T-helper 1 cell treated with Interleukin-12 subunit alpha and Interleukin-12 subunit beta and Interleukin-4 antibody, amounts not matched to agents 30 ng/mL and 1 ng/mL, for 36 hours (primary cell): ENCODE data around the gene PRPF39. TPM values are rescaled to one million over a fixed set of nuclear protein-coding genes. Genes with fewer than 3 reads are reported as not detected.
"Not testable (repeated sequence)": the region's sequence is repeated elsewhere in the genome, so short reads cannot be mapped to it uniquely, and the experiment has no call there.

Source experiments
- intact Hi-C: fragments of 100-400 bp; cut with micrococcal nuclease; formaldehyde crosslinking; loops from one replicate; pipeline ENCODE4 v1.15.1; 2024
- total RNA-seq: library from RNA; stranded (reverse); gene quantifications from 2 replicates; pipeline ENCODE4 v1.2.3, GENCODE V29; 2022

Gene PRPF39
- total RNA-seq, 1 donor from 2014 or later: 44.0 TPM

DNA sequence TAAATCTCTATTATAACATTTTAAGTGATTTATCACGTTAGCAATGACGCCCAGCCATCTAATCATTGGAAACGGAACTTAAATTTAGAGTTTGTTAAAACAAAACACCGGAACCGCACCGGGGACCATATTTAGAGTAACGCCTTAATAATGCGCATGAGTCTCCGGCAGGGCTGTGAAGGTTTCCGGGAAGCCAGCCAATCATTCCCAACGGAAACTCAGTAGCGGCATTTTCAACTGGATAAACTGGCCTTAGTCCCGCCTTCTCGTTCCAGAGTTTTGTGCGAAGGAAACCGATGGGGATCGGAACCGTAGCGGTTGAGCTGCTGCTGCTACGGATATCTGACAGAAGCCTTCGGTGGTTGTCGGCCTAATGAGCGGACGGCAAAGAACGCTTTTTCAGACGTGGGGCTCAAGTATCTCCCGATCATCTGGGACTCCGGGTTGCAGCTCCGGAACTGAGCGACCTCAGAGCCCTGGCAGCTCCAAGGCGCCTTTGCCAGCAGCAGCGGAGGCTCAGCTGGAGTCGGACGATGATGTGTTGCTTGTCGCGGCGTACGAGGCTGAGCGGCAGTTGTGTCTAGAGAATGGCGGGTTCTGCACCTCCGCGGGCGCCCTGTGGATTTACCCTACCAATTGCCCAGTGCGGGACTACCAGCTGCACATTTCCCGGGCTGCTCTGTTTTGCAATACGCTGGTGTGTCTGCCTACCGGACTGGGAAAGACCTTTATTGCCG, 51.9 kb downstream of the PRPF39 start, which contains the start of gene FANCM:
FANCM (plus strand) TSS at position 272 of the 737 bp plus-strand sequence; CDS start at position 374, 102 bp downstream.
- intact Hi-C loops: loop anchor here (1.0 to 2.0 kb wide), 2 partner anchors 86 to 223 kb away; no protein-coding TSS in a partner anchor

DNA sequence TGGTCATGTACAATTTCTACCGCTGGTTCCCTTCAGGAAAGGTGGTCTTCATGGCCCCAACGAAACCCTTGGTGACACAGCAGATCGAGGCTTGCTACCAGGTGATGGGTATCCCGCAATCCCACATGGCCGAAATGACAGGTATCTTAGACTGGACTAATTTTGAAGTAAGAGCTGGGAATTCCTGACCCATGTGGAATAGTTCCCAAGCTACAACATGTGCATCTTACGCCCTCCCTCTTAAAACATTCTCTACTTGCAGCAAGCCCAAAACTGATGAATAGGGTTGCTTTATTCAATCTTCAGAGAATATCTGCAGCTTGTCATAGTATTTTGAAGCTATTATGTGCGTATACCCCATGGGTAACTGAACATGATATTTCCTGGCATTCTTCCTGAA, 52.5 kb downstream of the PRPF39 start:
- intact Hi-C loops: no loop called here

DNA sequence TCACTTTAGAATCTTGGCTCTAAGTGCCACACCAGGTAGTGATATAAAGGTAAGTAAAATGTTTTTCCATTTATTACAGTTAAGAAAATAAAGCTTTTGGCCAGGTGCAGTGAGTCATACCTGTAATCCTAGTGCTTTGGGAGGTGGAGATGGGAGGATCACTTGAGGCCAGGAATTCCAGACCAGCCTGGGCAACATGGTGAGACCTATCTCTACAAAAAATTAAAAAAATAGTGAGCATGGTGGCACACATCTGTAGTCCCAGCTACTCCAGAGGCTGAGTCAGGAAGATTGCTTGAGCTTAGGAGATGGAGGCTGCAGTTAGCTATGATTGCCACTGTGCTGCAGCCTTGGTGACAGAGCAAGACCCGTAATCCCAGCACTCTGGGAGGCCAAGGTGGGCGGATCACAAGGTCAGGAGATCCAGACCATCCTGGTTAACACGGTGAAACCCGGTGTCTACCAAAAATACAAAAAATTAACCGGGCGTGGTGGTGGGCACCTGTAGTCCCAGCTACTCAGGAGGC, 56.8 kb downstream of the PRPF39 start:
- intact Hi-C loops: no loop called here

DNA sequence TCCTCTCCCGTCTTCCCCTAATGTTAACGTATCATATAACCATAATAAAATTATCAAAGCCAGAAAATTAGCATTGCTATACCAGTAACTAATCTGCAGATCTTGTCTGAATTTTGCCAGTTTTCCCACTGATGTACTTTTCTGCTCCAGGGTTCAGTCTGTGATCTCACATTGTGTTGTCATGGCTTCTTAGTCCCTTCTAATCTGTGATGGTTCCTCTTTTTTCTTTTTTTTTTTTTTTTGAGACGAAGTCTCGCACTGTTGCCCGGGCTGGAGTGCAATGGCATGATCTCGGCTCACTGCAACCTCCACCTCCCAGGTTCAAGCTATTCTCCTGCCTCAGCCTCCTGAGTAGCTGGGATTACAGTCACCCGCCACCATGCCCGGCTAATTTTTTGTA, 58.2 kb downstream of the PRPF39 start:
- intact Hi-C loops: not testable (repeated sequence)

DNA sequence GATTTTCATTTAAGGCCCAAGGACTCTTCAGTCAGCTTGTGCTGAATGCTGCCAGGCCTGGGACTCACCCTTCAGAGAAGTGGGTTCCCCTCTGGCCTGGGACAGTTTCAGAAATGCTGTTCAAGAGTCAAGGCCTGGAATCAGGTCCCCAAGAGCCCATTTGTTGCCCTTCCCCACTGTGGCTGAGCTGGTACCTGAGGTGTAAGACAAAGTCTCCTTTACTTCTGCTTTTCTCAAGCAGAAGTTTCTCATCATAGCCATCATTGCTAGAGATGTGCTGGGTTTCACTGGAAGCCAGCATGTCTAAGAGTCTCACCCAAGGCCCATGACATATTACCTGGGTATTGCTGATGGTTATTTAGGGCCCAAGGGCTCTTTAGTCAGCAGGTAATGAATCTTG, 60.7 kb downstream of the PRPF39 start:
- intact Hi-C loops: no loop called here

DNA sequence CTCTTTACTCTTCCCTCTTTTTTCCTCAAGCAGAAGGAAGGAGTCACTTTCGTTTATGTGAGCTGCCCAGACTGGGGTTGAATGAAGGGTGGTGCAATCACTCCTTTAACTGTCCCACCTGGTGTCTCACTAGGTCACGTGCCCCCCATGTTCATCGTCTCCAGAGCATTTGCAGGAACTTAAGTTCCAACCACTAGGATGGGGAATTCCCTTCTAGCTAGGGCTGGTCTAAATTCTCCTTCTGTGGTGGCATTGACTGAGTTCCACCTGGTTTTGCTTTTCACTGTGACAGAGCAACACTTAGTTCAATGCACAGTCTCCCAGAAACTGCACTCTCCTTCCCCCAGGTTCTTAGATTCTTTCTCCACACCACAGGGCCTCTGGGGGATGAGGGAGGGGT, 61.3 kb downstream of the PRPF39 start:
- intact Hi-C loops: no loop called here

DNA sequence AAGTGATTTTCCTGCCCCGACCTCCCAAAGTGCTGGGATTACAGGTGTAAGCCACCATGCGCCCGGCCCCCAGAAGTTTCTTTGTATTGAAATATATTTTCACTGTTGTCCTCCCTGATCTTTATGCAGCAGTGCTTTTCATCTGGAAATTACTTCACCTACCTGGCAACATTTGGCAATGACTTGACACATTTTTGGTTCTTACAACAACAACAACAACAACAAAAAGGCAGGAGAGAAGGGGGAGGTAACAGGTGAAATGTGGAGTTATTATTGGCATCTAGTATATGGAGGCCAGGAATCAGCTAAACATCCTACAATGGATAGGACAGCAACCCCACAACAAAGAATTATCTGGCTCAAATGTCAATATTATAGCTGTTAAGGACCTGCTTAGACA, 65.7 kb downstream of the PRPF39 start:
- intact Hi-C loops: no loop called here

DNA sequence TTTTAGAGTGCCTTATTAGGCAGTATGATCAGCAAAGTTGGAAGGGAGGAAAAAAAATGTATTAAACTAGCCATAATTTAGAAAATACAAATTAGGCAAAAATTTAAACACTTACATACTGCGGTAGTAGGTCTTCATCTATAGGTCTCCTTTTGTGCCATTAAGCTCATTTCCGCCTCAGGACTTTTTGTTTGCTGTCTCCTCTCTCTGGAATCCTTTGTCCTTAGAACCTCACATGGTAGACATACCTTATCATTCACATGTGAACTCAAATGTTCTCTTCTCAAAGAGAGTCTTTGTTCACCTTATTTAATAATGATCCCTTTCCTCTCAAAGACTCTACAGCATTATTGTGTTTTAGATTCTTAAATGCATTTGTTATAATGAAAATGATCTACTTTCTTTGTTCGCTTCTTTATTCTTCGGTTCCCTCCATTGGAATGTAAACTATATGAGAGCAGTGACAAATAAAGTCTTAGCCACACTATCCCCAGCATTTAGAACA, 66.5 kb downstream of the PRPF39 start:
- intact Hi-C loops: no loop called here

DNA sequence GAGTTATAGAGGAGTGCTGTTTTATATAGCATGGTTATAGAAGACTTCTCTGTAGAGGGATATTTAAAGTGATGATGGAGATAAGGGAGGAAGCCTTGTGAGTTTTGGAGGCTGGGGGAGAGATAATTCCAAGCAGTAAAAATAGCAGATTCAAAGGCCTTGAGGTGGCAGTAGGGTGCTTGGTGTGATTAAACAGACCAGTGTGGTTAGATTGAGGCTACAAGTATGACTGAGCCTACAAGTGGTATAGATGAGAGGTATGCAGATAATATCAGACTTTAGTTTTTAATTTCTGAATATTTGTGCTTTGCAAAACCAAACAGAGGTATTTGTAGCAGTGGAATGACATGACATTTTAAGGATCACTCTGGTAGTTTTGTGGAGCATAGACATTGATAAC, 72.2 kb downstream of the PRPF39 start:
- intact Hi-C loops: loop anchor here (1.0 to 5.0 kb wide), 2 partner anchors 46 to 112 kb away; no protein-coding TSS in a partner anchor

Other genes starting within 250 kb of the PRPF39 start
- 19.3 and 24.8 TPM in 2 replicates for gene KLHL28, start 122.2 kb upstream of the PRPF39 start, total RNA-seq
- 11.3 and 11.5 TPM in 2 replicates for gene TOGARAM1, start 121.9 kb upstream of the PRPF39 start, total RNA-seq
- 51.3 and 53.2 TPM in 2 replicates for gene FKBP3, start 50.4 kb downstream of the PRPF39 start, total RNA-seq
- gene FANCM, start 51.8 kb downstream of the PRPF39 start, total RNA-seq: 13.1 and 15.4 TPM in 2 replicates
- 64.3 and 86.7 TPM in 2 replicates for gene MIS18BP1, start 169.1 kb downstream of the PRPF39 start, total RNA-seq